GM21360 (cell line): ENCODE measurements around the gene TAF4B.
A peak's percentile ranks its signal among the peaks of the same experiment; 100 is the strongest.

Experiments used
- ATAC-seq: cut with Tn5 transposase; IDR thresholded peaks from one replicate; pipeline ENCODE4 v1.9.1; 2021; ENCODE audit warnings: mild to moderate bottlenecking, moderate library complexity; ENCODE audit not compliant: unreplicated experiment

The TAF4B gene

GRCh38 chr18:26304511-26304910 is 78.3 kb downstream of the TAF4B start:
- ATAC-seq, result no peak

GRCh38 chr18:26307161-26307773 is 81.0 kb downstream of the TAF4B start:
- ATAC-seq, result peak; percentile 60

DNA sequence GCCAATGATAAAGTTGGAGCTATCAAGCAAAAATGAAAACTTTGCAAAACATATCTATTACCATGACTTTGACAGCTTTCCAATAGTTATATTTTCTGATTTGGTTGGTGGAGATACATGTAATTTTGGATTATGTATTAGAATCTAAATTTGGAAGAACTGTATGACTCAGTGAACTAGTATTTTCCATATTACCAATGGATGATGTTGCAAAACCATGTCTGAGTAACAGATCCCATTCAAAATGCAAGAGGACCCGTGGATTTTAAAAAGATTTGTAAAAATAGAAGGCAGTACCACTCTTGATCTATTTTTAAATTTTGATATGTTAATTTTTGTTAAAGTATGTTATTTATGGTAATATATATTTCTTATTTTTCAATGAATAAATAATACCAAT is 83.0 kb downstream of the TAF4B start:
- ATAC-seq, result no peak

DNA sequence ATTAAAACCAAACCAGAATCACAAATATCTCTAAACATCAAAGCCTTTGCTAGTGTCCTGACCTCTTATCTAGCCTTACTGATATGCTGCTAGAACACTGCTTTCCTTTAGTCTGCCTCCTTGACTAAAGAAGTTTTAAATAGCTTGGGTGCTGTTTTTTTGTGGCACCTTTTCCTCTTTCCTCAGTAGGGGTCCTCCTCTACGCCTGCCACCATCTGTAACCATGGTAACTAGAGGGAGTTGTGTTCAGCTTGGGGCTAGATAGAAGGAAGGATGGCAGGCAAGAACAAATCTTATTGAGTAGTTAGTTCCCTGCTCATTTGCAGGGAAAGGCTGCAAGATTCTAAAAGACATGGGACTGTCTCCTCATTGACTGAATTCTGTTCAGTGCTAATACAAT is 86.0 kb downstream of the TAF4B start:
- no peak for ATAC-seq

DNA sequence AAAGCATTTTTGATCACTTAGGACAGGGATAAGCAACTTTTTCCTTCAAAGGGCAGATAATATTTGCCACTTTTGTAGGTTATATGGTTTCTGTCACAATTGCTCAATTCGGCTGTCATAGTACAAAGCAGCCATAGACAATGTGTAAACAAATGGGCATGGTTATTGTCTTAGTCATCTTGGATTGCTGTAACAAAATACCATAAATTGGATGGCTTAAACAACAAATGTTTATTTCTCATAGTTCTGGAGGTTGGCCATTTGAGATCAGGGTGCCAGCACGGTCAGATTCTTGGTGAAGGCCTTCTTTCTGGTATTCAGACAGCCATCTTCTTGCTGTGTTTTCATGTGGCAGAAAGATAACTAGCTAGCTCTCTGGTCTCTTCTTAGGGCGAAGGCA is 91.2 kb downstream of the TAF4B start:
- no peak for ATAC-seq

- ATAC-seq, result no peak
Measured at GRCh38 chr18:26320686-26321085, 94.4 kb downstream of the TAF4B start.

DNA sequence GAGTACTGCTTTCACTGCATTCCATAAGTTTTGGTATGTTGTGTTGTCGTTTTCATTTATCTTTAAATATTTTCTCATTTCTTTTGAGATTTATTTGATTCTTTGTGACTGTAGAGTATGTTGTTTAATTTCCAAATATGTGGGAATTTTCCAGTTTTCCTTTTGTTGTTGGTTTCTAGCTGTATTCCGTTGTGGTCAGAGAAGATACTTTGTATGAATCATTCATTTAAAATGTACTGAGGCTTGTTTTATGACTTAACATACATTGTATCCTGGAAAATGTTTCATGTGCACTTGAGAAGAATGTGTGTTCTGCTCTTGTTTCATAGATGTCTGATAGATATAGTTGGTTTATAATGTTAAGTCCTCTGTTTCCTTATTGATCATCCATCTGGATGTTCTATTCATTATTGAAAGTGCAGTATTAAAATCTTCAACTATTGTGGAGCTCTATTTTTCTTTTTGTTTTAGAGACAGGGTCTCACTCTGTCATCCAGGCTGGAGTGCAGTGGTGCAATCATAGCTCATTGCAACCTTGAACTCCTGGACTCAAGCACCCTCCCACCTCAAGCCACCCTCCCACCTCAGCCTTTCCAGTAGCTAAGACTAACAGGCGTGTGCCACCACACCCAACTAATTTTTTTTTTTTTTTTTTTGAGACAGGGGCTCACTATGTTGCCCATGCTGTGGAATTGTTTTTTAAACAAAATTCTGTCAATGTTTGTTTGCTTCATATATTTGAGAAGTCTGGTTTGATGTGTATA is 96.8 kb downstream of the TAF4B start:
- ATAC-seq, result no peak

- no peak for ATAC-seq
Measured at GRCh38 chr18:26325771-26326170, 99.5 kb downstream of the TAF4B start.

- ATAC-seq, result no peak
Measured at GRCh38 chr18:26327062-26327461, 100.8 kb downstream of the TAF4B start.

- ATAC-seq, result no peak
Measured at GRCh38 chr18:26332991-26333390, 106.7 kb downstream of the TAF4B start.

DNA sequence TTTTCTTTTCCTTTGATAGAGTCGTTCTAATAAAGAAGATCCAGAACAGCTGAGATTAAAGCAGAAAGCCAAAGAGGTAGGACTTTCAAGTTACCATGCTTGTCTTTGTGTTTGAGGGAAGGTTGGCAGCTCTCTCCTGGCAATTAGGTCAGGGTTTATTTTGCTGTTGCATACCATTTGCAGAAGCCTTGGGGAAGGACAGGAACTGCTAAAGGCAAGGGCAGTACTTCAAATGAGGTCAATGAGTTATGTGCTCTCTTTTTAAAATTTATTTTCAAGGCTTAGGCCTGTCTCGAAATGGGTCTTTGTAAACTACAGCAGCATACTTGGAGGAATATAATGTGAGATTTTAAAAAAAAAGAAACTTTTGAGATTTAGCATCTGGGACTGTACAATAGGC is 108.9 kb downstream of the TAF4B start:
- ATAC-seq, result no peak

DNA sequence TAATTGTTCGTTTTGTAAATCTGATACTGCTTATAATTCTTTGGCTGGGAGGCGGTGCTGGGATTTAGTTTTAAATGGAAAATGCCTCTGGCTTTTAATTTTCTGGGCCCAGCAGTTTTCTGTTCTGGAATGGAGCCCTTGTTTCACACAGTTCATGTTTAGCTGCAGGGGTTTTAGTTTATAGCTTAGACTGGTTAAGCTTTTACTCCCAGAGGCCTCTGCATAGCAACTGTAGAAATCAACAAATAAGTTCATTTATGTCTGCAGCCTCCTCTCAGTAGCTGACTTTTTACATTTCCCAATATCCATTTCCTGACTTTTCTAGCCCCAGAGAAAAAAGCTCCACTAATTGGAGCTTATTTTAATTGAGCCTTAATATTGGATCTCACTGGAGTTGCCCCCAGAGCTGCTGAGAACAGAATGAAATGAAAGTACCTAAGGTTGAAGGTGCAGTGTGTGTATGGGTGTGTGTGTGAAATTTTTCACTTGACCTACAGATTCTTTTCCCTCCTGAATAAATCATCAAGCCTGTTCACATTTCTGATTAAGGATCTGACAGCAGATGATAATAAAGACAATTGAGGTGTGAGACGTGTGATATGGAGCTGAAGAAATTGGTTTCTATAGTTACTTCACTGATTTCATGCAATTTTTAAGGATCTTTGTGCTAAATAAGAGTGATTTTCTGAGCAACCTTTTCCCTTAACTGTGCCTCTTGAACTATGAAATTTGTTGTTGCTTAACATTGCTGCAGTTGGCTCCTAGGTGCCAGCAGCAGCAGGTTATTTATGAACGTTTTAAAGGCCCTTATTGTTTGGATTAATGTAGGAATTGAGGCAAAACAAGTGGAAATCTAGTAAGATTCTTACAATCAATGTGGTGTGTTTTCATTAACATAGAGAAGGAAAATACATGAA is 109.6 kb downstream of the TAF4B start:
- ATAC-seq, result no peak

DNA sequence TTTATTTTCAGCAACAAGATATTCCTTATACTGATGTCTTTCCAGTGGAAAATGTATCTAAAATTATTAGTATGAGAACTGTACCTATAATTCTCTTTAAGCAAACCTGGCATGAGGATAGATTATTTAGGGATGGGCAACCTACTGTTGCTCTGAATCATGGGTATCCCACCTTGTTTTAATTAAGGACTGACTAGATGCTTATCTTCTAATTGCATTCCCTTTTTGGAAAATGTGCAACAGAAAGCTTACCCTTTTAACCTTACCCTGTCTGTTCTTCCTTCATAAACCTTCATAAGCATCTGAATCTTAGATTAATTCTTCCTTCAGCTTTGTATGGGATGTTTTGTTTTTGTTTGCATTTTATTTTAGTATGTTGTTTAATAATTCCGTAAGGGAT is 110.3 kb downstream of the TAF4B start:
- ATAC-seq, result no peak

DNA sequence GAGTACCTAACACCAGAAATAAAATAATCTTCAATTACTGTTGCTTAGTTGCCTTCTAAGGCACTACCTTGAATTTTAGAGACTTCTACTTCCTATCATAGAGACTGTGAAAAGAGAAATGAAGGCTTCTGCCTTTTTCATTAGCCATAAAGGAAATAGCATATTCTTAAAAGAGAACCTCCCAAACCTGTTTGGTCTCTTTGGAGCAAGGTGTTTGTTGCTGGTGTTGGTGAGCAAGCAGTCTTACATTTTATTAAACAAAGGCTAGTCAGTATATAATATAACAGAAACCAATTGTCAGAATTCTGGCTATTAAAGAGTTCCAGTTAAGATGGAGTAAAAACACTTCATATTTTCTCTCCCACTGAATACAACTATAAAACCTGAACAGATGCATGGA is 116.4 kb downstream of the TAF4B start:
- no peak for ATAC-seq

- no peak for ATAC-seq
Measured at GRCh38 chr18:26350961-26351360, 124.7 kb downstream of the TAF4B start.

DNA sequence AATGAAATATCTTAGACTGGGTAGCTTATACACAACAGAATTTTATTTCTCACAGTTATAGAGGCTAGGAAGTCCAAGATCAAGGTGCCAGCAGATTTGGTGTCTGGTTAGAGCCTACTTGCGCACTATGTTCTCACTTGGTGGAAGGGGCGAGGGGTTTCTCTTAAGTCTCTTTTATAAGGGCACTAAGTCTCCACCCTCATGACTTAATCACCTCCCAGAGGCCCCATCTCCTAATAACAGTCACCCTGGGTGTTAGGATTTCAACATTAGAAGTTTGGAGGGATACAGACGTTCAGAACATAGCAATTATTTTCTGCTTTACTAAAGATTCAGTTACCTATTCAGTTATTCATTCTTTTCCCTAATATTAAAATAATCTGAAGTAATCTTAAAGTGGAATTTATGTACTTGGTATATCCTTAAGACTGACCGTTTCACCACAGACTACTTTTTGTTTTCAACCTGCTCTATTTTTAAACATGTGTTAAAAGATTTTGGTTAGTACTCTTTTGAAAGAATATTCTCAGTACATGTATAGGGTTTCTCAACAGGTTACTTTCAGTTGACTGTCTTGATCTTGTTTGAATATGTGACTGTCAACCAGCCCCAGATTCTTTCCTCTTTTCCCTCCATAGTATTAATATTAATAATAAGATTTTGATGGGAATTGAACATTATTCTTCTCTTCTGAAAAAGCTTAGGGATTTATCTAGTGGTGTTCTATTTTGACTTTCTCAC is 130.0 kb downstream of the TAF4B start:
- ATAC-seq, result peak; percentile 60

DNA sequence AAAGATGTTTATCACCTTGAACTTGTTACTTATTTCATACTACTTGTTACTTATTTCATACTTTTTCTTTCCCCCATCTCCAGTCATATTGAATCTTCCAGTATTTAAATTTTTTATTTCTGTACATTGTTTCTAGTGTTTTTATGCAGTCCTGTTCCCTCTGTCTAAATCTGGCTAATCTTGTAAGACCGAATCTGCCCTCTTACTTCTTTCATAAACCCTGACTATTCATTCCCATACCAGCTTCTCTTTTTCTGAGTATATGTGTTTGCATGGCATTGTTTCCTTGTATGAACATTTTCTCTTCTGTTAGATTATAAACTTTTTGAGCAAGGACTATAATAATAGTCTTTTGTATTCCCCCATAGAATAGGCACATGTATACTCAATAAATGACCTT is 131.7 kb downstream of the TAF4B start:
- no peak for ATAC-seq

DNA sequence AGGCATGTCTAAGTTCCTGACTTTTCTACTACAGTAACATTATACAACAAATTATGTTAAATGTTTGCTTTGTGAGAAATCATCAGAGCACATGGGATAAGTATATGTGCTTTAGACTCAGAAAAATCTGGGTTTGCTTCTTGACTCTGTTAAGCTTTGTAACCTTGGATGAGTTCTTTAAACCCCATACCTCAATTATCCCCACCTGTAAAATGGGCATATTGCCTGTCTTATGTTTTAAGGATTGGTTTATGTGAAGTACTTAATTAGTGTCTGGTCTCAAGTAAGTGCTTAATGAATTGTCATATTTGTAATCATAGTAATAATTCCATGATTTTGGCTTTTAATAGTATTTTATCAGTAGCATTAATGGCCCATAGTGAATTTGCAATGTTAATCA is 135.8 kb downstream of the TAF4B start:
- no peak for ATAC-seq

- ATAC-seq, result no peak
Measured at GRCh38 chr18:26367425-26367824, 141.2 kb downstream of the TAF4B start.

GRCh38 chr18:26370037-26370436 is 143.8 kb downstream of the TAF4B start:
- ATAC-seq, result no peak

DNA sequence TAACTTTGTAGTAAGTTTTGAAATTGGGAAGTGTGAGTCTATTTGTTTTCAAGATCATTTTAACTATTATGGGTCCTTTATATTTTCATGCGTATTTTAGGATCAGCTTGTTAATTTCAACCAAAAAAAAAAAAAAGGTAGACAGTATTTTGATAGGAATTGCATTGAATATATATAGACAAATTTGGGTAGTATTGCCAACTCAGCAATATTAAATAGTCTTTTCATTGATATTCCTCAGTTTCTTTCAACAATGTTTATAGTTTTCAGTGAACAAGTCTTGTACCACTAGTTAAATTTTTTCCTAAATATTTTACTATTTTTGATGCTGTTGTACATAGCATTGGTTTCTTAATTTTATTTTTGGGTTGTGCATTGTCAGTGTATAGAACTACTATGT is 149.9 kb downstream of the TAF4B start:
- ATAC-seq, result no peak
